Naive thymus-derived CD4-positive, alpha-beta T cell (primary cell): ENCODE data around the gene EFS. TPM values are rescaled to one million over a fixed set of nuclear protein-coding genes. Genes with fewer than 3 reads are reported as not detected.
A peak's percentile ranks its signal among the peaks of the same experiment; 100 is the strongest.

ENCODE experiments used
- ATAC-seq: fragments of 150-1000 bp; cut with Tn5 transposase; 2 replicates; pipeline ENCODE4 v1.10.0; 2021; ENCODE audit warnings: mild to moderate bottlenecking, moderate library complexity
- CTCF ChIA-PET: fragments of 350-600 bp; sonication (Branson Sonifier 250); formaldehyde crosslinking; loops from one replicate; lab custom pipeline; 2021; ENCODE audit warnings: antibody characterized with exemption; lab: Charles Lee
- POLR2A ChIA-PET: fragments of 350-600 bp; sonication (Branson Sonifier 250); formaldehyde crosslinking; loops from one replicate; lab custom pipeline; 2021; ENCODE audit warnings: antibody characterized with exemption, inconsistent platforms; lab: Charles Lee
- DNase-seq, 9 donors: peaks; one replicate each; pipeline versions ENCODE4 v3.0.0 to v3.0.0-alpha.2; 2020 to 2022; ENCODE audit warnings: mixed read lengths in 1 of 9
- H3K27ac ChIP-seq: one replicate; pipeline ENCODE4 v1.7.0; 2013; ENCODE audit warnings: mild to moderate bottlenecking, low read depth, low read length, moderate library complexity
- H3K27me3 ChIP-seq, 2 donors: one replicate each; pipeline ENCODE4 v1.7.0; 2013; ENCODE audit warnings: low read length in 2 of 2, mild to moderate bottlenecking in 2 of 2, moderate library complexity in 2 of 2; ENCODE audit not compliant: control insufficient read depth in 2 of 2, insufficient read depth in 2 of 2
- H3K36me3 ChIP-seq, 3 experiments: 1 replicate in 2 of 3; 2 replicates in 1 of 3; pipeline ENCODE4 v1.7.0; 2013; ENCODE audit warnings: low read length in 3 of 3, mild to moderate bottlenecking in 3 of 3, moderate library complexity in 1 of 3; ENCODE audit not compliant: insufficient read depth in 3 of 3, control insufficient read depth in 2 of 3
- H3K4me1 ChIP-seq, 2 donors: one replicate each; pipeline ENCODE4 v1.7.0; 2013; ENCODE audit warnings: low read length in 2 of 2, mild to moderate bottlenecking in 2 of 2, moderate library complexity in 1 of 2; ENCODE audit not compliant: control insufficient read depth in 2 of 2, insufficient read depth in 2 of 2
- H3K4me3 ChIP-seq: 2 replicates; pipeline ENCODE4 v1.7.0; 2013; ENCODE audit warnings: mild to moderate bottlenecking, low read length
- H3K9me3 ChIP-seq, 3 experiments: 1 replicate in 2 of 3; 2 replicates in 1 of 3; pipeline ENCODE4 v1.7.0; 2013; ENCODE audit warnings: low read length in 3 of 3; ENCODE audit not compliant: control insufficient read depth in 2 of 3
- H3K27ac Mint-ChIP-seq, 9 donors: one replicate each; pipeline ENCODE4 v1.8.0; 2020 to 2022; ENCODE audit warnings: mixed read lengths in 9 of 9, mild to moderate bottlenecking in 8 of 9, moderate library complexity in 5 of 9, inconsistent platforms in 2 of 9
- H3K27me3 Mint-ChIP-seq, 5 donors: one replicate each; pipeline ENCODE4 v1.8.0; 2021 to 2022; ENCODE audit warnings: mixed read lengths in 5 of 5, mild to moderate bottlenecking in 1 of 5
- H3K36me3 Mint-ChIP-seq, 5 donors: one replicate each; pipeline ENCODE4 v1.8.0; 2020 to 2022; ENCODE audit warnings: mixed read lengths in 5 of 5, mild to moderate bottlenecking in 3 of 5, inconsistent platforms in 1 of 5
- H3K4me1 Mint-ChIP-seq, 7 donors: one replicate each; pipeline ENCODE4 v1.8.0; 2020 to 2022; ENCODE audit warnings: mixed read lengths in 7 of 7, mild to moderate bottlenecking in 3 of 7, inconsistent platforms in 1 of 7
- H3K4me3 Mint-ChIP-seq, 10 donors: one replicate each; pipeline ENCODE4 v1.8.0; 2020 to 2022; ENCODE audit warnings: mild to moderate bottlenecking in 10 of 10, mixed read lengths in 10 of 10, moderate library complexity in 6 of 10, inconsistent platforms in 2 of 10
- H3K9me3 Mint-ChIP-seq, 11 donors: one replicate each; pipeline ENCODE4 v1.8.0; 2020 to 2022; ENCODE audit warnings: mixed read lengths in 11 of 11, mild to moderate bottlenecking in 4 of 11, inconsistent platforms in 1 of 11, moderate library complexity in 1 of 11
- intact Hi-C, 2 donors: fragments of 100-400 bp; cut with micrococcal nuclease; formaldehyde crosslinking; loops; one replicate each; pipeline ENCODE4 v1.15.1; 2023
- polyA plus RNA-seq, 2 donors: library from polyadenylated mRNA; unstranded; fragments of 300-500 nt; fragmentation: Illumina TruSeq; gene quantifications; one replicate each; pipeline ENCODE4 v1.2.3, GENCODE V29; 2021
- total RNA-seq, 6 experiments: library from RNA in 5 of 6; stranded (reverse) in 5 of 6; gene quantifications; 1 replicate in 5 of 6; 2 replicates in 1 of 6; pipeline ENCODE4 v1.2.3 and lab custom pipeline; 2021 to 2026

The EFS gene
- total and polyA plus RNA-seq, 7 experiments from 2014 or later, result not detected

DNA sequence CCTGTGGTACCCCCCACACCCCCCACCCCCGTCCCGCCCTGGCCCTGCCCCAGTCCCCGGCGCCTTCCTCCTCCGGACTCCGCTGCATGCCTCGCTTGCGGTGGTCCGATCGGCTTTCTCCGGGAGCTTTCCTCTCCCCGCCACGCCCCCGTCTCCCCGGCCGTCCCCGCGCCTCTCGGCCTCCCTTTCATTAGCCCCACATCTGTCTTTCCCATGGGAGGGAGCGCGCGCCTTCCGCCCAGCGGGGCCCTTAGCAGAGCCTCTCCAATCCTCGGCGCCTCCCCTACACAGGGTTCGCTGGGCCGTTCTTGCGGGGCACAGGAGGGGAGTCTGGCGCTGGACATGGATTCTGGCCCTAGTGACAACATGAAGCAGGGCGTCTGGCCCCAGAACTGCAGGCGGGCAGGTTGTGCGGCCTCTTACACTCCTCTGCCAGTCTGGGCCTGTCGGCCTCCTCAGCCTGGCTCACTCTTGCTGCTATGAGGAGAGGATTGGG, 1.5 kb upstream of the EFS start:
- intact Hi-C loops, result no loop called here
- Histone ChIP-seq H3K36me3 (no peaks in the 10 kb centered on the region), H3K27ac (no peak overlapping the region), H3K9me3 (no peaks in the 10 kb centered on the region), H3K4me3 (no peak overlapping the region), H3K27me3 (no peaks in the 10 kb centered on the region), H3K4me1 (no peaks in the 10 kb centered on the region)
- peaks cover 25 to 39% (median 29%) of the 10 kb centered on the region in 5 donors for H3K27me3 Mint-ChIP-seq
- peak overlapping the region in 3 of 10 donors; percentile 8 to 21 (median 18) for H3K4me3 Mint-ChIP-seq
- ChIA-PET POLR2A (no interaction called here), CTCF (no interaction called here)
- H3K4me1 Mint-ChIP-seq, result peaks cover 0 to 5% (median 3%) of the 10 kb centered on the region in 7 donors
- no peak overlapping the region for H3K27ac Mint-ChIP-seq
- DNase-seq, result no peak
- no peaks in the 10 kb centered on the region for H3K36me3 Mint-ChIP-seq
- peaks cover 0 to 3% (median 0%) of the 10 kb centered on the region in 11 donors for H3K9me3 Mint-ChIP-seq
- no peak for ATAC-seq

- Mint-ChIP-seq H3K36me3 (no peaks in the 10 kb centered on the region), H3K4me1 (peaks cover 0 to 5% (median 3%) of the 10 kb centered on the region in 7 donors), H3K27me3 (peaks cover 27 to 40% (median 33%) of the 10 kb centered on the region in 5 donors), H3K27ac (no peak overlapping the region), H3K9me3 (peaks cover 0 to 3% (median 0%) of the 10 kb centered on the region in 11 donors), H3K4me3 (no peak overlapping the region)
- H3K4me3 ChIP-seq, result no peak overlapping the region
- no peaks in the 10 kb centered on the region for H3K9me3 ChIP-seq
- H3K4me1 ChIP-seq, result no peaks in the 10 kb centered on the region
- POLR2A ChIA-PET, result no interaction called here
- intact Hi-C loops, result no loop called here
- no peaks in the 10 kb centered on the region for H3K36me3 ChIP-seq
- no peak overlapping the region for H3K27ac ChIP-seq
- CTCF ChIA-PET, result no interaction called here
- ATAC-seq (no peak), DNase-seq (no peak)
- H3K27me3 ChIP-seq, result no peaks in the 10 kb centered on the region
Measured at GRCh38 chr14:23365732-23366425, 907 bp upstream of the EFS start.

DNA sequence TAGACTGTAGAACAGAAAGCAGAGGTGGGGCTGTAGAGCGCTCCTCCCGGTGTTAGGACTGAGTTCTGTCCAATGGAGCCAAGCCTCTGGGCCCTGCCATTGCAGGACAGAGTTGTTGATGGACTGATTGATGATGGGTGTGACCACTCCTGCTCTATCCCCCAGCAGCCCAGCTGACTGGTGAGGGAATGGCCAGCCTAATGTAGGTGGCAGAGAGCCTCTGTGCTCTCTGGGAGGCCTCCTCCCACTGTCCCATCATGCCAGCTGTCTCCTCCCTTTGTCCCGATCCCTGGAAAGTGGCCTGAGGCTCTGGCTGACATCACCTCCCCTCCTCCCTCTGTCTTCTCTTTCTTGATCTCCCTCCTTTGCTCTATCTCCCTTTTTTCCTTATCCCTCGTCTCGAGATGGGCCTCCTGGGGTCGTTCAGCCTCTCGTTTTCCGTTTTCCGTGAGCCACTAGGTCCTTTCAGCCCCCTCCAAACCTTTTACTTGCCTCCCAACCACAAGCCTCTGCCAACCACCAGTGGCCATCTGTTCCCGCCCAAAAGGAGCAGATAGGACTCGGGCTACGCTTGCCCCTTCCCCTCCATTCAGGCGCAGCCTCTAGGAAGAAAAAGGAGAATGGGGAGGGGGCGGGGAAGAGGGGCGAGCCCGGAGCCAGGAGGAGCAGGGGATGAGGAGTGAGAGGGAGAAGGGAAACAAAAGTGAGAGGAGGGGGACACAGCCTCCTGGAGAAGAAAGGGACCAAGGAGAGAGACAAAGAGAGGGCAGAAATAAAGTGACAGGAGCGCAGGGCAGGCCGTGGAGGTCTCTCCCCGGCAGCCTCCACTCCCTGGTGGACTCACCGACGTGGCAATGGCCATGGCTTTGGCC, 572 bp downstream of the EFS start:
- ChIA-PET POLR2A (no interaction called here), CTCF (no interaction called here)
- no peaks in the 10 kb centered on the region for H3K9me3 ChIP-seq
- H3K4me1 ChIP-seq, result no peaks in the 10 kb centered on the region
- no peak overlapping the region for H3K27ac ChIP-seq
- ATAC-seq (no peak), DNase-seq (no peak)
- peaks cover 27 to 40% (median 33%) of the 10 kb centered on the region in 5 donors for H3K27me3 Mint-ChIP-seq
- H3K4me3 Mint-ChIP-seq, result peak overlapping the region in 4 of 10 donors; percentile 12 to 71 (median 48)
- H3K27ac Mint-ChIP-seq, result peak overlapping the region in 1 of 9 donors; percentile 59
- no peaks in the 10 kb centered on the region for H3K36me3 Mint-ChIP-seq
- H3K4me1 Mint-ChIP-seq, result peaks cover 0 to 5% (median 3%) of the 10 kb centered on the region in 7 donors
- no peaks in the 10 kb centered on the region for H3K36me3 ChIP-seq
- H3K27me3 ChIP-seq, result no peaks in the 10 kb centered on the region
- intact Hi-C loops, result no loop called here
- no peak overlapping the region for H3K4me3 ChIP-seq
- H3K9me3 Mint-ChIP-seq, result peaks cover 0 to 3% (median 0%) of the 10 kb centered on the region in 11 donors

DNA sequence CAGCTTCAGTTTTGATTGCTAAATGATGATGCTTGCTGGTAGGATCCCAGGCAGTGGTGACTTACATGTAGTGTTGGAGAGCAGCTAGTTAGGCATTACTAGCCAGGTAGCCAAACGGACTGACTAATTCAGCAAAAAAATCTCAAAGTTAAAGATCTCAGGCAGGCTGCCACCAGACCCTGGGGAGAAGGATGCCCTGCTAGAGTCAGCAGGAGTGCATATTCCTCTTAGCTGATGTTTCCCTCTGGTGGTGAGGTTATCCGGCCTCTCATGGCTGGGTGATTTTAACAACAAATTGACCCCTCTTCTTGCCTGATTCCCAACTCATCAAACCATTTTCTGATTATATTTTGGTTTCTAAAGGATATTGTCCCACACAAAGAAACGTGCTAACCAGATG, 2.8 kb downstream of the EFS start:
- peaks cover 18 to 25% (median 22%) of the 10 kb centered on the region in 5 donors for H3K27me3 Mint-ChIP-seq
- Histone ChIP-seq H3K4me1 (no peaks in the 10 kb centered on the region), H3K36me3 (no peaks in the 10 kb centered on the region), H3K4me3 (no peak overlapping the region), H3K27me3 (no peaks in the 10 kb centered on the region), H3K9me3 (no peaks in the 10 kb centered on the region), H3K27ac (no peak overlapping the region)
- no peaks in the 10 kb centered on the region for H3K36me3 Mint-ChIP-seq
- H3K9me3 Mint-ChIP-seq, result no peaks in the 10 kb centered on the region
- ChIA-PET POLR2A (no interaction called here), CTCF (no interaction called here)
- intact Hi-C loops, result no loop called here
- H3K4me1 Mint-ChIP-seq, result peaks cover 0 to 5% (median 3%) of the 10 kb centered on the region in 7 donors
- no peak overlapping the region for H3K27ac Mint-ChIP-seq
- no peak for ATAC-seq
- DNase-seq, result no peak
- no peak overlapping the region for H3K4me3 Mint-ChIP-seq

GRCh38 chr14:23361763-23362162, 3.2 kb downstream of the EFS start:
- no peaks in the 10 kb centered on the region for H3K9me3 Mint-ChIP-seq
- DNase-seq (no peak), ATAC-seq (no peak)
- H3K27me3 Mint-ChIP-seq, result peaks cover 13 to 21% (median 18%) of the 10 kb centered on the region in 5 donors
- H3K4me1 Mint-ChIP-seq, result peaks cover 0 to 5% (median 3%) of the 10 kb centered on the region in 7 donors
- Histone ChIP-seq H3K4me3 (no peak overlapping the region), H3K27ac (no peak overlapping the region), H3K27me3 (no peaks in the 10 kb centered on the region), H3K9me3 (no peaks in the 10 kb centered on the region), H3K4me1 (no peaks in the 10 kb centered on the region), H3K36me3 (no peaks in the 10 kb centered on the region)
- H3K4me3 Mint-ChIP-seq, result no peak overlapping the region
- H3K27ac Mint-ChIP-seq, result no peak overlapping the region
- intact Hi-C loops, result no loop called here
- ChIA-PET CTCF (no interaction called here), POLR2A (no interaction called here)
- H3K36me3 Mint-ChIP-seq, result no peaks in the 10 kb centered on the region

DNA sequence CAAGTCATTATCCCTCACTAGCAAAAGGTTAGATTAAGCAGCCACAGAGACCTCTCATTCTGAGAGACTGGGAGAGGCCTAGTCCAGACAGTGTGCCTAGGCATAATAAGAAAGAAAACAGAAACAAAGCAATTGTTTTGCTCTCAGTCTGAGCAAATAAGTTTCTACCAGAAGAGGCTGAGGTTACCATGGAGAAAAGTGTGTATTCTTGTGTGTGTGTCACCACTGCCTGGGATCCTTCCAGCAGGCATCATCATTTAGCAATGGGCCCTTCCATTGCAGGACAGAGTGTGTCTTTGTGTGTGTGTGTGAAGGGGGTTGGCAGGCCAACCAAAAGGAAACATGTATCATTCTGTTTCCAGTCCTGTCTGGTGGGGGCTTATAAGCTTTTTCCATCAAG, 3.7 kb downstream of the EFS start:
- POLR2A ChIA-PET, result no interaction called here
- intact Hi-C loops, result no loop called here
- ATAC-seq, result no peak
- Histone ChIP-seq H3K27ac (no peak overlapping the region), H3K4me3 (no peak overlapping the region), H3K36me3 (no peaks in the 10 kb centered on the region), H3K9me3 (no peaks in the 10 kb centered on the region), H3K4me1 (no peaks in the 10 kb centered on the region), H3K27me3 (no peaks in the 10 kb centered on the region)
- CTCF ChIA-PET, result interaction anchor here (1.4 kb wide), 1 partner anchor 93 kb away, joined by 3 read pairs; no protein-coding TSS in a partner anchor
- no peak overlapping the region for H3K27ac Mint-ChIP-seq
- no peaks in the 10 kb centered on the region for H3K36me3 Mint-ChIP-seq
- H3K4me3 Mint-ChIP-seq, result no peak overlapping the region
- H3K9me3 Mint-ChIP-seq, result no peaks in the 10 kb centered on the region
- no peak for DNase-seq
- peaks cover 9 to 18% (median 17%) of the 10 kb centered on the region in 5 donors for H3K27me3 Mint-ChIP-seq
- peaks cover 0 to 5% (median 3%) of the 10 kb centered on the region in 7 donors for H3K4me1 Mint-ChIP-seq
